ENCODE measurements around the gene MSRB3. TPM values are rescaled to one million over a fixed set of nuclear protein-coding genes. Genes with fewer than 3 reads are reported as not detected.
"Not testable (repeated sequence)": the region's sequence is repeated elsewhere in the genome, so short reads cannot be mapped to it uniquely, and the experiment has no call there.

MSRB3 gene
- total RNA-seq, 3 donors from 2014 or later, result 8.1 to 154 (median 18.3) TPM

GRCh38 chr12:65477721-65478120 lies 199.2 kb downstream of the MSRB3 start:
- Histone ChIP-seq H3K9me3 (no peaks in the 10 kb centered on the region), H3K4me3 (no peak overlapping the region), H3K4me1 (ENCODE audit: low read depth) (no peaks in the 10 kb centered on the region), H3K36me3 (ENCODE audit: low read depth) (no peaks in the 10 kb centered on the region)
- no peak for TF ChIP-seq CTCF (IDR thresholded peaks at IDR 0.05)
- intact Hi-C loops (cut with DNase I, micrococcal nuclease), result no loop called here
- no peak for DNase-seq
- no peak for ATAC-seq

GRCh38 chr12:65483891-65484516 lies 205.5 kb downstream of the MSRB3 start:
- H3K9me3 ChIP-seq, result peaks cover 16% of the 10 kb centered on the region
- H3K4me3 ChIP-seq; DNase-seq; intact Hi-C loops (cut with DNase I, micrococcal nuclease); ATAC-seq; H3K4me1 ChIP-seq (ENCODE audit: low read depth); H3K36me3 ChIP-seq (ENCODE audit: low read depth): not testable (repeated sequence)

GRCh38 chr12:65488197-65488596 lies 209.7 kb downstream of the MSRB3 start:
- intact Hi-C loops (cut with DNase I, micrococcal nuclease), result no loop called here
- ATAC-seq (no peak), DNase-seq (no peak)
- Histone ChIP-seq H3K4me1 (ENCODE audit: low read depth) (no peaks in the 10 kb centered on the region), H3K36me3 (ENCODE audit: low read depth) (no peaks in the 10 kb centered on the region), H3K4me3 (no peak overlapping the region), H3K9me3 (peaks cover 14% of the 10 kb centered on the region)
- no peak for TF ChIP-seq CTCF (IDR thresholded peaks at IDR 0.05)

- Histone ChIP-seq H3K4me1 (ENCODE audit: low read depth) (no peaks in the 10 kb centered on the region), H3K4me3 (no peak overlapping the region), H3K9me3 (no peaks in the 10 kb centered on the region), H3K36me3 (ENCODE audit: low read depth) (no peaks in the 10 kb centered on the region)
- DNase-seq (no peak), ATAC-seq (no peak)
- no peak for TF ChIP-seq CTCF (IDR thresholded peaks at IDR 0.05)
- intact Hi-C loops (cut with DNase I, micrococcal nuclease), result no loop called here
Observed at GRCh38 chr12:65490250-65490649, 211.8 kb downstream of the MSRB3 start.

GRCh38 chr12:65492998-65493912 lies 214.8 kb downstream of the MSRB3 start:
- ATAC-seq, result no peak
- Histone ChIP-seq H3K4me3 (no peak overlapping the region), H3K36me3 (ENCODE audit: low read depth) (no peaks in the 10 kb centered on the region), H3K9me3 (no peaks in the 10 kb centered on the region), H3K4me1 (ENCODE audit: low read depth) (no peaks in the 10 kb centered on the region)
- intact Hi-C loops (cut with DNase I, micrococcal nuclease), result no loop called here
- no peak for DNase-seq
- no peak for TF ChIP-seq CTCF (IDR thresholded peaks at IDR 0.05)

GRCh38 chr12:65493913-65494245 lies 215.4 kb downstream of the MSRB3 start:
- ATAC-seq, result no peak
- Histone ChIP-seq H3K9me3 (no peaks in the 10 kb centered on the region), H3K36me3 (ENCODE audit: low read depth) (no peaks in the 10 kb centered on the region), H3K4me1 (ENCODE audit: low read depth) (no peaks in the 10 kb centered on the region), H3K4me3 (no peak overlapping the region)
- DNase-seq, result no peak
- no peak for TF ChIP-seq CTCF (IDR thresholded peaks at IDR 0.05)
- intact Hi-C loops (cut with DNase I, micrococcal nuclease), result no loop called here
